ENCODE results near the gene HS2ST1. TPM values are rescaled to one million over a fixed set of nuclear protein-coding genes. Genes with fewer than 3 reads are reported as not detected.

HS2ST1 gene
- total RNA-seq, 2 experiments from 2014 or later: 16.8 to 21.6 TPM

DNA sequence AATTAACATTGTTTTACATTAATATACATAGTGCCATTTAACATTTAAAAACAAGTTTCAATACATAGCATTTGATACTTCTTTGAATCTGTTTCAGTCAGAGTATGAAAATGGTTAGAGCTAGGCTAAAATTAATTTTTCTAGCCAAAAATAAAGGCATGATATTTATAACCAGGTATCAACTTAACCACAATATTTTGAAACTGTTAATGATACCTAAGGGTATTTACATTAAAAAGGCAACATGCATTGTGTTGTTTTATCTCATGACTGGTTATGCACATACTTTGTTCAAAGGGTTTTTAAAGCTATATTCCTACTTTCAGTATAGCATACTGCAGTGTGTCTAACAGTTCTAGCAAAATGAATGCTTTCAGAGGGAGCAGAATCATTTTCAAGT, 130.0 kb downstream of the HS2ST1 start:
- no peaks in the 10 kb centered on the region for H3K27me3 Mint-ChIP-seq
- TF ChIP-seq, protein P1, sequence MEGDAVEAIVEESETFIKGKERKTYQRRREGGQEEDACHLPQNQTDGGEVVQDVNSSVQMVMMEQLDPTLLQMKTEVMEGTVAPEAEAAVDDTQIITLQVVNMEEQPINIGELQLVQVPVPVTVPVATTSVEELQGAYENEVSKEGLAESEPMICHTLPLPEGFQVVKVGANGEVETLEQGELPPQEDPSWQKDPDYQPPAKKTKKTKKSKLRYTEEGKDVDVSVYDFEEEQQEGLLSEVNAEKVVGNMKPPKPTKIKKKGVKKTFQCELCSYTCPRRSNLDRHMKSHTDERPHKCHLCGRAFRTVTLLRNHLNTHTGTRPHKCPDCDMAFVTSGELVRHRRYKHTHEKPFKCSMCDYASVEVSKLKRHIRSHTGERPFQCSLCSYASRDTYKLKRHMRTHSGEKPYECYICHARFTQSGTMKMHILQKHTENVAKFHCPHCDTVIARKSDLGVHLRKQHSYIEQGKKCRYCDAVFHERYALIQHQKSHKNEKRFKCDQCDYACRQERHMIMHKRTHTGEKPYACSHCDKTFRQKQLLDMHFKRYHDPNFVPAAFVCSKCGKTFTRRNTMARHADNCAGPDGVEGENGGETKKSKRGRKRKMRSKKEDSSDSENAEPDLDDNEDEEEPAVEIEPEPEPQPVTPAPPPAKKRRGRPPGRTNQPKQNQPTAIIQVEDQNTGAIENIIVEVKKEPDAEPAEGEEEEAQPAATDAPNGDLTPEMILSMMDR (IDR thresholded peaks at IDR 0.05): no peak
- ATAC-seq: peak; percentile 6
- H3K4me1 Mint-ChIP-seq (ENCODE audit: low read depth): peaks cover 45% of the 10 kb centered on the region
- H3K27ac Mint-ChIP-seq: peak overlapping the region; percentile 82
- intact Hi-C loops (cut with micrococcal nuclease): loop anchor here (10.0 kb wide), 1 partner anchor 130 kb away; the partner anchor contains the start of genes HS2ST1 and SELENOF
- peaks cover 7% of the 10 kb centered on the region for H3K9me3 Mint-ChIP-seq
- DNase-seq: no peak
- H3K36me3 Mint-ChIP-seq (ENCODE audit: low read depth): peaks cover 11% of the 10 kb centered on the region
- ChIA-PET CTCF (interaction anchor here (1.2 to 1.6 kb wide), 2 partner anchors 39 to 340 kb away, joined by 5 to 6 read pairs; partner anchors contain the start of gene SH3GLB1), POLR2A (interaction anchor here (0.6 to 2.8 kb wide), 2 partner anchors 130 to 352 kb away, joined by 3 to 25 read pairs; partner anchors contain the start of genes HS2ST1 and SELENOF)
- no peak overlapping the region for H3K4me3 Mint-ChIP-seq

DNA sequence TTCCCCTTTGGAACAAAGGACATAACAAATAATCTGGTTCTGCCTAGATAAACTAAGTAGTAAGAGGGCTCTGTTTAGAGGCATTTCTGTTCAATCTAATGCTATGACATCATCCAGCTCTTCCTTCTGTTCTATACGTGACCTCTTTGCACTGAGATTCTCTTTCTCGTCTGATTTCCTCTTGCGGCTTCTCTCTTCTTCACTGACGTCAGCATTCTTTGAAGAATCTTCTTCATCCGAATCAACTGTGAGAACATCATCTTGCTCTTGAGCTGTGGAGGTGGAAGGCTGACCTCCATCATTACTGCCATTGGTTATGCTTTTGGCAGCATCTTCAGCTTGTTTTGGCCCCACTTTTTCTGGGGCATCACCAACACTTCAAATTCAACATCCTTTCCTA, 130.4 kb downstream of the HS2ST1 start:
- ChIA-PET POLR2A (interaction anchor here (0.6 to 2.8 kb wide), 2 partner anchors 130 to 352 kb away, joined by 3 to 25 read pairs; partner anchors contain the start of genes HS2ST1 and SELENOF), CTCF (interaction anchor here (1.0 to 1.6 kb wide), 4 partner anchors 24 to 341 kb away, joined by 3 to 6 read pairs (median 4); partner anchors contain the start of gene SH3GLB1)
- Mint-ChIP-seq H3K36me3 (ENCODE audit: low read depth) (peaks cover 11% of the 10 kb centered on the region), H3K4me3 (no peak overlapping the region), H3K9me3 (peaks cover 7% of the 10 kb centered on the region), H3K4me1 (ENCODE audit: low read depth) (peaks cover 49% of the 10 kb centered on the region), H3K27ac (peak overlapping the region; percentile 82), H3K27me3 (no peaks in the 10 kb centered on the region)
- TF ChIP-seq, protein P1 (IDR thresholded peaks at IDR 0.05): no peak
- ATAC-seq (peak; percentile 71), DNase-seq (peak; percentile 36)
- intact Hi-C loops (cut with micrococcal nuclease): loop anchor here (10.0 kb wide), 1 partner anchor 130 kb away; the partner anchor contains the start of genes HS2ST1 and SELENOF

DNA sequence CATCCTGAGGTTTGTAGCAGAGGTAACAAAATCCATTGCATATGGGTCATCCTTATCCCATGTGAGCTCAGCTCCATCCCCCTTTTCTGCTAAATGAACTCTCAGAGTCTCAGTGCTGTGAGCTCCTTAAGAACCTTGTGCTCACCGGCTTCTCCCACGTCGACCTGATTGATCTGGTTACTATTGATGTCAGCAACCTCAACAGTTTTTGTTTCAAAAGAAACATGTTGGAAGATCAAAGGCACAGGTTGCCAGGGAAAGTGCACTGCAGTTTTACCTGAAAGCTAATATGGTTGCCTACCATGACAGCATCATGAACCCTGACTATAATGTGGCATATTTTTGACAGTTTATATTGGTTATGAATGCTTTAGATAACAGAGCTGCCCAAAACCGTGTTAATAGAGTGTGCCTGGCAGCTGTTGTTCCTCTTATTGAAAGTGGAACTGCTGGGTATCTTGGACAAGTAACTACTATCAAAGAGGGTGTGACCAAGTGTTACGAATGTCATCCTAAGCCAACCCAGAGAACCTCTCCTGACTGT, 131.4 kb downstream of the HS2ST1 start:
- CTCF ChIA-PET: interaction anchor here (1.0 to 1.6 kb wide), 5 partner anchors 23 to 130 kb away, joined by 3 to 5 read pairs (median 3); no protein-coding TSS in a partner anchor

DNA sequence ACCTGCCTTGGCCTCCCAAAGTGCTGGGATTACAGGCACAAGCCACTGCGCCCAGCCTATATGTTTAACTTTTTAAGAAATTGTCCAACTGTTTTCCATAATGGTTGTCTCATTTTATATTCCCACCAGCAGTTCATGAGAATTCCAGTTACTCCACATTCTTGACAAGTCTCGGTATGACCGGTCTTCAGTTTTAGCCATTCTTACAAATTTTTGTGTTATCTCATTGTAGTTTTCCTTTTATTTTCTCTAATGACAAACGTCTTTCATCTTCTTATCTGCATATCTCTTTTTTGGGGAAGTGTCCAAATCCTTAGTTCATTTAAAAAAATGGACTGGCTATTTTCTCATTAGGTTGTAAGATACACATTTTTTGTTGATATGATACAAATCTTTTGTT, 132.5 kb downstream of the HS2ST1 start:
- CTCF ChIA-PET: no interaction called here
- H3K36me3 Mint-ChIP-seq (ENCODE audit: low read depth): peaks cover 11% of the 10 kb centered on the region
- TF ChIP-seq, protein P1 (IDR thresholded peaks at IDR 0.05): no peak
- H3K4me1 Mint-ChIP-seq (ENCODE audit: low read depth): peaks cover 45% of the 10 kb centered on the region
- ATAC-seq: no peak
- H3K27ac Mint-ChIP-seq: no peak overlapping the region
- no peak overlapping the region for H3K4me3 Mint-ChIP-seq
- H3K9me3 Mint-ChIP-seq: peaks cover 7% of the 10 kb centered on the region
- DNase-seq: no peak
- POLR2A ChIA-PET: no interaction called here
- H3K27me3 Mint-ChIP-seq: no peaks in the 10 kb centered on the region
- intact Hi-C loops (cut with micrococcal nuclease): loop anchor here (10.0 kb wide), 1 partner anchor 132 kb away; the partner anchor contains the start of genes HS2ST1 and SELENOF

More for the DNA sequence above, 131.4 kb downstream of the HS2ST1 start:
- peak; percentile 80 for DNase-seq
- intact Hi-C loops (cut with micrococcal nuclease): loop anchor here (10.0 kb wide), 1 partner anchor 131 kb away; the partner anchor contains the start of genes HS2ST1 and SELENOF
- H3K4me3 Mint-ChIP-seq: peak overlapping the region; percentile 46
- no peaks in the 10 kb centered on the region for H3K27me3 Mint-ChIP-seq
- peaks cover 11% of the 10 kb centered on the region for H3K36me3 Mint-ChIP-seq (ENCODE audit: low read depth)
- POLR2A ChIA-PET: interaction anchor here (2.8 kb wide), 1 partner anchor 131 kb away, joined by 25 read pairs; the partner anchor contains the start of genes HS2ST1 and SELENOF
- peak; percentile 74 for ATAC-seq
- peaks cover 7% of the 10 kb centered on the region for H3K9me3 Mint-ChIP-seq
- H3K4me1 Mint-ChIP-seq (ENCODE audit: low read depth): peaks cover 52% of the 10 kb centered on the region
- TF ChIP-seq, protein P1 (IDR thresholded peaks at IDR 0.05): no peak
- H3K27ac Mint-ChIP-seq: peak overlapping the region; percentile 82

DNA sequence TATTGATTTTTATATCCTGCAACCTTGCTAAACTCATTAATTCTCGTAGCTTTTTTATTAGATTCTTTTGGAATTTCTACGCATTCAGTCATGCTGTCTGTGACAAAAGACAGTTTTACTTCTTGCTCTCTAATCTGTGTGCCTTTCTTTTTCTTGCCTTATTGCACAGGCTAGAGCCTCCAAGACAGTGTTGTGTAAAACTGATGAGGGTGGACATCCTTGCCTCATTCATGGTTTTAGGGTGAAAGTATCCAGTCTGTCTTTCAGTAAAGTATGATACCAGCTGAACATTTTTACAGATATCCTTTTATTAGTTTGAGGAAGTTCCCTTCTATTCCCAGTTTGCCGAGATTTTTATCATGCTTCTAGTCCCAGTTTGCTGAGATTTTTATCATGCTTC, 133.8 kb downstream of the HS2ST1 start:
- peaks cover 11% of the 10 kb centered on the region for H3K36me3 Mint-ChIP-seq (ENCODE audit: low read depth)
- H3K4me3 Mint-ChIP-seq: no peak overlapping the region
- POLR2A ChIA-PET: no interaction called here
- H3K27me3 Mint-ChIP-seq: no peaks in the 10 kb centered on the region
- H3K27ac Mint-ChIP-seq: no peak overlapping the region
- TF ChIP-seq, protein P1 (IDR thresholded peaks at IDR 0.05): no peak
- H3K9me3 Mint-ChIP-seq: peaks cover 7% of the 10 kb centered on the region
- no peak for ATAC-seq
- intact Hi-C loops (cut with micrococcal nuclease): loop anchor here (10.0 kb wide), 1 partner anchor 133 kb away; the partner anchor contains the start of genes HS2ST1 and SELENOF
- no peak for DNase-seq
- H3K4me1 Mint-ChIP-seq (ENCODE audit: low read depth): peaks cover 36% of the 10 kb centered on the region
- CTCF ChIA-PET: no interaction called here
